ENCODE data around the gene TPX2.

Gene TPX2

DNA sequence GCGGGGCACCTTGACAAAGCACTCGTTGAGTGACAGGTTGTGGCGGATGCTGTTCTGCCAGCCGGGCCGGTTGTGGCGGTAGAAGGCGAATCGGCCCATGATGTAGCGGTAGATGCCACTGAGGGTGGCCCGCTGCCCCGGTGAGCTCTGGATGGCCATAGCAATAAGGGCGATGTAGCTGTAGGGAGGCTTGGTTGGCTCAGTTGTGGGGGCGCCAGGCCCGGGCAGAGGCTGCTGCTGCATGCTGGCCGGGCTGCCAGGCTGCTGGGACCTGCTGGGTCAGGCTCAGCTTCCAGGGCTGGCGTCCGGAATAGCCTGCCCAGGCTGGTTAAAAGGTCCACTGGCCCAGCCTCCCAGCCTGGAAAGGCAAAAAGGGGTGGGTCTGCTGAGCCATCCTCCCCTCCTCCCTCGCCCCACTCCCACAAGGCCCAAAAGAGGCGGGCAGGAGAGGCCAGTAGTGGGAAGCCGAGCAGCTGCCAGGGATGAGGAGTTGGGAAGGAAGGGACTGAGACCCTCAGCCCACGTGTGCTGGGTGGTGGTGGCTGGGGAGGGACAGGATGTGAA, 106.3 kb downstream of the TPX2 start, which contains the start of gene FOXS1:
FOXS1 (minus strand) TSS at position 305 of the 564 bp plus-strand sequence; CDS start at position 243, 62 bp downstream.
- H3K4me3 ChIP-seq (ENCODE audit: low read depth, low read length) = no peak within 1 kb of the TSS

DNA sequence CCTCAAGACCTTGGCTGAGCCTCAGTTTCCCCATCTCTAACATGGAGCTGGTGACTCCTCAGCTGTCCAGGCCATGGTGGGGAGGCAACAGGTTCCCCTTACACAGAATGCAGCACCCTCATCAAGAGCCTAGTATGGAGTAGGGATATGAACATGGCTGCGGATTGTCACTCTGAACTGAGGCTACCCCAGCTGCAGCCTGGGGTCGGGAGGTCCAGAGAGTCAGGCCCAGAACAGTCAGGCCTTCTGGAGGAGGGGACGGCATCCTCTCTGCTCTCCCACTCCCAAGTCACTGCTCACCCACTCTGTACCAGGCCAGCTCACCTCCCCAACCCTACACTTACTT, 107.7 kb downstream of the TPX2 start:
- no peak overlapping the region for H3K4me3 ChIP-seq (ENCODE audit: low read depth, low read length)

DNA sequence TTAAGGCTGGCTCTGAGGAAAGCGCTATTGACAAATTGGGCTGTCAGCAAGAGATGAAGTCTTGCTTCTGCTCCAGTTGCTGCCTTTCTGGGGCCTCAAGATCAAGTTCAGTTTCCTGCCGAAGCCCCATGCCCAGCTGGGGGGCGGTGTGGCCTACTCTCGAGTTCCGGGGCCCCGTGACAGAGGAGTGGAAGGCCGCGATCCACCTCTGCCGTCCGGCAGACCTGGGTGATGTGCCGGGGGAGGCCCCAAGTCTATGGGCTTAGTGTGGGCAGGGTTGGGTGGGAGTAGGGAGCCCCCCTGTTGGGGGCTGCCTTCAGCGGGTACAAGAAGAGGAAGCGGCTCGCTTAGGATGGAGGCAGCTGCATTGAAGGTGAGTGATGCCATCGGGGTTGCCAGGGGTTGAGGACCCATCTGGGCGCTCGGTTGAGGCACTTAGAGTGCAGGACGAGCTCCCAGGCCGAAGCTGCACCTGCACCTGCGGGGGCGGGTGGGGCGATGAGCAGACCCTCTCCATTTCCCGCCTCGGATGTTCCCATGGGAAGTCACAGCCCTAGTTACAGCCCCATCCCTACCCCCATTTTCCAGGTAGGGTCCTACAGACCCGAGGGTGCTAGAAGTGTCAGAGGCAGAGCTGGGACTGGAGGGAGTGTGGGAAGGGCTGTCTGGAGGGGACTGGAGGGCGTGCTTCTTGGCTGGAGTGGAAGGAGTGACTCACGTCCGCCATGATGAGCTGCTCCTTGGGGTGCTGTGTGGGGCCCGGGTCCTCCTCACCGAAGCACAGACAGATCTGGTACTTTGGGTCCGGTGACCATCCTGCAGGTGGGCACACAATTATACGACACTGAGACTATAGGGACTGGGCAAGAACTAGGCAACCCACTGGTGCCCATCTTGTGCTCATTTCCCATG, 109.3 kb downstream of the TPX2 start:
- H3K4me3 ChIP-seq (ENCODE audit: low read depth, low read length) = no peak overlapping the region

DNA sequence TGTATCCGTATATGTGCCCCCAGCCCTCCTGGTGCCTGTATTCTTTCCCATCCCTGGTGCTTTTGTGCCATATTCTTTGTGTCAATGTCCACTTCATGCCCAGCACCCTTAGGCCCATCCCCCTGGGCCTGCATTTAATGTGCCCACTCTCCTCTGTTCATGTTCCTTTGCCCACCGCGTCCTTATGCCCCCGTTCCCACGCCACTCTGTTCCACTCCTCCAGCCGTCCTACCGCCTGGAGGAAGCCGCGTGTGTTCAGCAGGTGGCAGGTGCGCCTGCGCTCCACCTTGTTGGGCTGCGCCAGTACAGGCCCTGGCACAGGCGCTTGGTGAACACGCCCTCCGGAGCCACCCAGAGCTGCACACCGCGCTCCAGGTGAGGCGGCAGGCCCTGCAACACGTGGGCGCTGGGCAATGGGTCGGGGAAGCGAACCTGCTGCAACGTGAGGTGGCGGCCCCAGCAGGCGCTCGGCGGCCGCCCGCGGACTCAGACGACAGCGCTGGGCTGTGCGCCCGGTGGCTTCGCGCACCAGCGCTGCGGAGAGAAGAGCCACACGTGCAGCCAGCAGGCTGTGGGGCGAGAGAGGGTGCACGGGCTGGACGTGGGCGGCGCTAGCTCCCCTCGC, 110.3 kb downstream of the TPX2 start:
- H3K4me3 ChIP-seq (ENCODE audit: low read depth, low read length) = no peak overlapping the region

Measured in iPS-11a (cell line).